K562 (cell line): Measurements from ENCODE around the gene FAM83E. TPM values are rescaled to one million over a fixed set of nuclear protein-coding genes. Genes with fewer than 3 reads are reported as not detected.

ENCODE experiments used
- ARID3A ChIP-seq: IDR thresholded peaks from 2 replicates; pipeline ENCODE4 v1.6.1; 2012; ENCODE audit warnings: low read depth, low read length, improper control_type of control experiment, borderline replicate concordance
- ATF3 ChIP-seq, 2 experiments: fragments of 450-650 bp in 1 of 2; sonication (generic) in 1 of 2; formaldehyde crosslinking in 1 of 2; IDR thresholded peaks in 1 of 2; conservative IDR thresholded peaks in 1 of 2; 2 replicates each; pipeline versions ENCODE4 v1.6.1 to v1.8.1; 2016 to 2023; ENCODE audit warnings: mild to moderate bottlenecking in 2 of 2, moderate library complexity in 2 of 2, inconsistent platforms in 1 of 2, missing genetic modification reagents in 1 of 2
- SOX6 ChIP-seq: fragments of 450-650 bp; IDR thresholded peaks from 2 replicates; pipeline ENCODE4 v1.6.1; 2014; ENCODE audit warnings: mild to moderate bottlenecking
- ZBTB43 ChIP-seq: sonication (generic); formaldehyde crosslinking; IDR thresholded peaks from 2 replicates; pipeline ENCODE4 v1.8.0; 2023; ENCODE audit warnings: mild to moderate bottlenecking, missing genetic modification reagents
- polyA plus RNA-seq, 8 experiments: library from polyadenylated mRNA; depleted of rRNA in 4 of 8; stranded (reverse) in 5 of 8; unstranded in 3 of 8; fragments of >200 nt; fragmentation: Nextera tagmentation in 2 of 8; fragmentation: Illumina TruSeq in 1 of 8; extraction: Ambion mirVana in 2 of 8; extraction: Trizol in 1 of 8; gene quantifications; 2 replicates each; pipeline versions ENCODE4 v1.2.1 to v1.2.3, GENCODE V29; 2011 to 2014; ENCODE audit warnings: inconsistent platforms in 1 of 8, missing spikeins in 1 of 8
- total RNA-seq, 7 experiments: library from RNA; depleted of rRNA in 6 of 7; stranded (reverse); fragments of >200 nt in 6 of 7; fragmentation: Illumina TruSeq in 2 of 7; extraction: Trizol in 2 of 7; gene quantifications; 2 replicates each; pipeline versions ENCODE4 v1.2.1 to v1.2.3, GENCODE V29; 2011 to 2021; ENCODE audit warnings: low replicate concordance in 1 of 7

The FAM83E gene
- total and polyA plus RNA-seq, 9 of the 15 experiments (the other 6 are each of a cell fraction or from before 2014, with no cell fraction given): 0.15 to 0.87 (median 0.29) TPM; not detected in 4

GRCh38 chr19:48650974-48651682 lies 36.3 kb upstream of the FAM83E start (continued):
- TF ChIP-seq ARID3A: no peak
- peak; percentile 2; the same call in 1 of the 2 replicates for TF ChIP-seq ATF3 (IDR thresholded peaks at IDR 0.05)
- no peak for TF ChIP-seq ATF3 (CRISPR knock-in tag; conservative IDR thresholded peaks at IDR 0.05)
- TF ChIP-seq ZBTB43 (CRISPR knock-in tag): no peak
- TF ChIP-seq SOX6: peak; percentile 39; the same call in 1 of the 2 replicates
- TF ChIP-seq, all 486 proteins: peak for 11
